Endothelial cell of umbilical vein (primary cell): Measurements from ENCODE around the gene GPNMB. TPM values are rescaled to one million over a fixed set of nuclear protein-coding genes. Genes with fewer than 3 reads are reported as not detected.

ENCODE experiments used
- BruUV-seq: library from RNA; stranded (reverse); fragments of 400-500 nt; replicated peaks from 2 replicates; lab custom pipeline; 2021; lab: Mats Ljungman, UMichigan
- CTCF ChIA-PET: fragments of 300-600, 350-600 bp; sonication (Branson Sonifier 250); formaldehyde crosslinking; loops from one replicate; lab custom pipeline; 2021; ENCODE audit warnings: antibody characterized with exemption, inconsistent platforms; lab: Charles Lee
- POLR2A ChIA-PET: fragments of 300-600, 350-600 bp; sonication (Branson Sonifier 250); formaldehyde crosslinking; loops from one replicate; lab custom pipeline; 2021; ENCODE audit warnings: antibody characterized with exemption, inconsistent platforms; lab: Charles Lee
- DNase-seq: peaks from one replicate; pipeline ENCODE4 v3.0.0-alpha.2; 2011; ENCODE audit warnings: low read depth, low spot score
- FAIRE-seq: peaks from 2 replicates; lab custom pipeline; 2011; peaks lifted over from hg19 to GRCh38; lab: Jason Lieb, UNC
- H2AFZ ChIP-seq: 2 replicates; pipeline ENCODE4 v1.6.0; 2012; ENCODE audit warnings: low read depth, low read length, control low read depth, inconsistent platforms
- H3K27ac ChIP-seq: 2 replicates; pipeline ENCODE4 v1.5.1; 2011; ENCODE audit warnings: low read depth, mild to moderate bottlenecking, control low read depth, low read length, moderate library complexity; ENCODE audit not compliant: insufficient read depth
- H3K27me3 ChIP-seq, 2 experiments: 2 replicates each; pipeline versions ENCODE4 v1.6.0 to v1.6.1; 2011; ENCODE audit warnings: low read length in 2 of 2, mixed read lengths in 1 of 2; ENCODE audit not compliant: control insufficient read depth in 2 of 2, insufficient read depth in 2 of 2
- H3K36me3 ChIP-seq, 2 experiments: 2 replicates in 1 of 2; 3 replicates in 1 of 2; pipeline ENCODE4 v1.5.1; 2011; ENCODE audit warnings: low read length in 2 of 2, mild to moderate bottlenecking in 1 of 2, moderate library complexity in 1 of 2; ENCODE audit not compliant: control insufficient read depth in 2 of 2, insufficient read depth in 2 of 2; ENCODE audit errors: extremely low read depth in 1 of 2
- H3K4me1 ChIP-seq: 3 replicates; pipeline ENCODE4 v1.5.1; 2011; ENCODE audit warnings: mild to moderate bottlenecking, low read length; ENCODE audit not compliant: control insufficient read depth, insufficient read depth; ENCODE audit errors: extremely low read depth
- H3K4me2 ChIP-seq: 2 replicates; pipeline ENCODE4 v1.6.1; 2011; ENCODE audit warnings: low read length, control low read depth, mixed read lengths; ENCODE audit not compliant: insufficient read depth
- H3K4me3 ChIP-seq, 3 experiments: fragments of 200-600 bp in 1 of 3; sonication (generic), shearing (Covaris generic) in 1 of 3; replicated peaks in 1 of 3; 2 replicates each; pipeline ENCODE4 v1.5.1; 2011 to 2016; ENCODE audit warnings: control low read depth in 3 of 3, low read length in 3 of 3, mild to moderate bottlenecking in 2 of 3, inconsistent platforms in 1 of 3, low read depth in 1 of 3, moderate library complexity in 1 of 3; ENCODE audit not compliant: insufficient read depth in 1 of 3
- H3K79me2 ChIP-seq: 2 replicates; pipeline ENCODE4 v1.6.0; 2012; ENCODE audit warnings: low read length, inconsistent platforms; ENCODE audit not compliant: control insufficient read depth, insufficient read depth
- H3K9ac ChIP-seq: replicated peaks from 2 replicates; pipeline ENCODE3; 2011; ENCODE audit warnings: low read length, control low read depth; ENCODE audit not compliant: insufficient read depth; ENCODE audit errors: extremely low read depth
- H3K9me1 ChIP-seq: replicated peaks from 3 replicates; pipeline ENCODE4 v1.6.0; 2011; ENCODE audit warnings: mild to moderate bottlenecking, low read length; ENCODE audit not compliant: control insufficient read depth, insufficient read depth; ENCODE audit errors: extremely low read depth
- H3K9me3 ChIP-seq: replicated peaks from 2 replicates; pipeline ENCODE4 v1.5.1; 2012; ENCODE audit warnings: low read length, inconsistent platforms; ENCODE audit not compliant: control insufficient read depth, insufficient read depth
- H4K20me1 ChIP-seq: replicated peaks from 2 replicates; pipeline ENCODE3; 2011; ENCODE audit warnings: mild to moderate bottlenecking, low read length; ENCODE audit not compliant: control insufficient read depth, insufficient read depth; ENCODE audit errors: extremely low read depth
- FOS ChIP-seq: IDR thresholded peaks from 2 replicates; pipeline ENCODE4 v1.6.1; 2011; ENCODE audit warnings: mild to moderate bottlenecking, low read length, moderate library complexity, borderline replicate concordance; ENCODE audit not compliant: insufficient read depth
- MYC ChIP-seq: IDR thresholded peaks from one replicate; pipeline ENCODE4 v1.6.1; 2011; ENCODE audit warnings: mild to moderate bottlenecking, low read depth, low read length
- POLR2AphosphoS5 ChIP-seq: IDR thresholded peaks from 2 replicates; pipeline ENCODE4 v1.6.1; 2012; ENCODE audit warnings: low read depth, mild to moderate bottlenecking, control low read depth, low read length, moderate library complexity; ENCODE audit not compliant: insufficient read depth
- dilution Hi-C: fragments of 300-500 bp; cut with MboI; formaldehyde crosslinking; loops from one replicate; pipeline ENCODE4 v1.15.0; 2019; ENCODE audit warnings: low sequenced_read_pairs; ENCODE audit not compliant: extremely low pct_ligation_motif_present
- intact Hi-C: fragments of 100-400 bp; cut with micrococcal nuclease; formaldehyde crosslinking; loops from one replicate; pipeline ENCODE4 v1.10.0; 2022
- polyA plus RNA-seq, 4 experiments: library from polyadenylated mRNA; depleted of rRNA in 3 of 4; stranded (reverse) in 3 of 4; unstranded in 1 of 4; fragments of >200 nt; gene quantifications; 2 replicates each; pipeline versions ENCODE4 v1.2.1 to v1.2.3, GENCODE V29; 2011 to 2012; ENCODE audit warnings: missing spikeins in 1 of 4
- total RNA-seq: library from RNA; stranded (reverse); gene quantifications from 2 replicates; pipeline ENCODE4 v1.2.3, GENCODE V29; 2021
- TF ChIP-seq, protein P1 (sequence below): IDR thresholded peaks from 2 replicates; pipeline ENCODE4 v1.6.1; 2011; ENCODE audit not compliant: insufficient read depth, insufficient read length
- TF ChIP-seq, protein P2 (sequence below), 2 donors: IDR thresholded peaks; 1 replicate in 1 of 2; 2 replicates in 1 of 2; pipeline ENCODE4 v1.5.1; 2011; ENCODE audit warnings: low read length in 2 of 2, mild to moderate bottlenecking in 2 of 2, moderate library complexity in 2 of 2, control low read depth in 1 of 2, inconsistent platforms in 1 of 2, low read depth in 1 of 2; ENCODE audit not compliant: insufficient read depth in 1 of 2; ENCODE audit errors: extremely low read depth in 1 of 2

GPNMB gene
- total and polyA plus RNA-seq, 2 donors (not counting 3 experiments of a cell fraction or from before 2014, with no cell fraction given), result 0.29 to 0.33 TPM

DNA sequence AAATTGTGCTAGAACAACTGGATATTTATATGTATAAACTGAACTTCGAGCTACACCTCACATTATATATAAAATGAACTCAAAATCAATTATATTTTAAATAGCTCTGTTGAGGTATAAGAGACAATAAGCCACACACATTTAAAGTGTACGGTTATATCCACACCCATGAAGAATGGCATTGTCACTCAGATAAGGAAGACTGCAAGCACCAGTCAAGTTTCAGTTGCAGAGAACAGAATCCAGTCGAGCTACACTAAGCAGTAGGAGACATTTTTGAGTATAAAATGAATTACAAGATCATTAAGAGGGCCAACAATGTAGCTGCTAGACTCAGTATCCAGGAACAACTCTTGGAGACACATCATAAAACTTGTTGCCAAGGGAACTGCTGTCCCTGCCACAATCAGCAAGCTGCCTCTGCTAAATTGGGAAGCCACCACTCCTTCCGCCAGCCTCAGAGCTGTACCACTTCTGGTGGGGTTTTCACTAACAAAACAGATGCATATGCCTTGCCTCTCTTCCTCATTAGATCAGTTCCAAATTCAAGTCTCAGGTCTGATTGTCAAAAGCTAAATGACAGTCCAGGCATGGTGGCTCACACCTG, 19.6 kb upstream of the GPNMB start:
- no peak overlapping the region for H3K9ac ChIP-seq
- H3K4me2 ChIP-seq, result no peak overlapping the region
- no peaks in the 10 kb centered on the region for H3K9me1 ChIP-seq
- TF ChIP-seq, protein P1, sequence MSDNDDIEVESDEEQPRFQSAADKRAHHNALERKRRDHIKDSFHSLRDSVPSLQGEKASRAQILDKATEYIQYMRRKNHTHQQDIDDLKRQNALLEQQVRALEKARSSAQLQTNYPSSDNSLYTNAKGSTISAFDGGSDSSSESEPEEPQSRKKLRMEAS, result no peak
- TF ChIP-seq MYC (no peak), FOS (no peak), POLR2AphosphoS5 (no peak)
- TF ChIP-seq, protein P2, sequence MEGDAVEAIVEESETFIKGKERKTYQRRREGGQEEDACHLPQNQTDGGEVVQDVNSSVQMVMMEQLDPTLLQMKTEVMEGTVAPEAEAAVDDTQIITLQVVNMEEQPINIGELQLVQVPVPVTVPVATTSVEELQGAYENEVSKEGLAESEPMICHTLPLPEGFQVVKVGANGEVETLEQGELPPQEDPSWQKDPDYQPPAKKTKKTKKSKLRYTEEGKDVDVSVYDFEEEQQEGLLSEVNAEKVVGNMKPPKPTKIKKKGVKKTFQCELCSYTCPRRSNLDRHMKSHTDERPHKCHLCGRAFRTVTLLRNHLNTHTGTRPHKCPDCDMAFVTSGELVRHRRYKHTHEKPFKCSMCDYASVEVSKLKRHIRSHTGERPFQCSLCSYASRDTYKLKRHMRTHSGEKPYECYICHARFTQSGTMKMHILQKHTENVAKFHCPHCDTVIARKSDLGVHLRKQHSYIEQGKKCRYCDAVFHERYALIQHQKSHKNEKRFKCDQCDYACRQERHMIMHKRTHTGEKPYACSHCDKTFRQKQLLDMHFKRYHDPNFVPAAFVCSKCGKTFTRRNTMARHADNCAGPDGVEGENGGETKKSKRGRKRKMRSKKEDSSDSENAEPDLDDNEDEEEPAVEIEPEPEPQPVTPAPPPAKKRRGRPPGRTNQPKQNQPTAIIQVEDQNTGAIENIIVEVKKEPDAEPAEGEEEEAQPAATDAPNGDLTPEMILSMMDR (IDR thresholded peaks at IDR 0.05; ENCODE audit: extremely low read depth in 1 of 2, insufficient read depth in 1 of 2, low read depth in 1 of 2, low read length in 2 of 2), result no peak
- ChIA-PET CTCF (interaction anchor here (0.8 to 2.8 kb wide), 4 partner anchors 12 to 42 kb away, joined by 3 to 10 read pairs (median 6); no protein-coding TSS in a partner anchor), POLR2A (no interaction called here)
- dilution Hi-C loops, result no loop called here
- no TSS peak for BruUV-seq
- DNase-seq (no peak), FAIRE-seq (no peak)
- H4K20me1 ChIP-seq, result no peaks in the 10 kb centered on the region
- intact Hi-C loops, result no loop called here
- no peak overlapping the region for H2AFZ ChIP-seq
- no peaks in the 10 kb centered on the region for H3K4me1 ChIP-seq
- no peaks in the 10 kb centered on the region for H3K36me3 ChIP-seq
- H3K27ac ChIP-seq, result no peak overlapping the region
- H3K9me3 ChIP-seq, result no peaks in the 10 kb centered on the region
- H3K27me3 ChIP-seq, result peaks cover 0 to 2% of the 10 kb centered on the region in 2 experiments
- H3K4me3 ChIP-seq, result no peak overlapping the region
- no peaks in the 10 kb centered on the region for H3K79me2 ChIP-seq
